Mucosa of stomach (tissue), 1 donor: Measurements from ENCODE around the gene RNASEH2C.
"Not testable (repeated sequence)": the region's sequence is repeated elsewhere in the genome, so short reads cannot be mapped to it uniquely, and the experiment has no call there.

Experiments
- H3K27me3 ChIP-seq: one replicate; pipeline ENCODE4 v1.7.0; 2013; ENCODE audit warnings: mild to moderate bottlenecking, low read length; ENCODE audit not compliant: control insufficient read depth, insufficient read depth
- H3K36me3 ChIP-seq: one replicate; pipeline ENCODE4 v1.7.0; 2013; ENCODE audit warnings: low read length; ENCODE audit not compliant: control insufficient read depth, insufficient read depth
- H3K4me1 ChIP-seq: one replicate; pipeline ENCODE4 v1.7.0; 2013; ENCODE audit warnings: mild to moderate bottlenecking, low read length; ENCODE audit not compliant: control insufficient read depth, insufficient read depth
- H3K4me3 ChIP-seq: one replicate; pipeline ENCODE4 v1.7.0; 2013; ENCODE audit warnings: low read length
- H3K9ac ChIP-seq: one replicate; pipeline ENCODE4 v1.7.0; 2013; ENCODE audit warnings: mild to moderate bottlenecking, low read length, moderate library complexity
- H3K9me3 ChIP-seq: one replicate; pipeline ENCODE4 v1.7.0; 2013; ENCODE audit warnings: mild to moderate bottlenecking, low read length, moderate library complexity; ENCODE audit not compliant: control insufficient read depth
- donor health status: Pancreatic carcinoma.

RNASEH2C gene

GRCh38 chr11:65714433-65714832, 6.2 kb downstream of the RNASEH2C start:
- Histone ChIP-seq H3K4me3 (no peak overlapping the region), H3K4me1 (peaks cover 22% of the 10 kb centered on the region), H3K9ac (no peak overlapping the region), H3K27me3 (no peaks in the 10 kb centered on the region), H3K9me3 (no peaks in the 10 kb centered on the region), H3K36me3 (peaks cover 55% of the 10 kb centered on the region)

GRCh38 chr11:65713212-65713969, 7.2 kb downstream of the RNASEH2C start:
- H3K27me3 ChIP-seq, result no peaks in the 10 kb centered on the region
- no peaks in the 10 kb centered on the region for H3K9me3 ChIP-seq
- no peak overlapping the region for H3K4me3 ChIP-seq
- peak overlapping the region; percentile 80 for H3K9ac ChIP-seq
- peaks cover 45% of the 10 kb centered on the region for H3K36me3 ChIP-seq
- peaks cover 16% of the 10 kb centered on the region for H3K4me1 ChIP-seq

GRCh38 chr11:65712633-65713076, 7.9 kb downstream of the RNASEH2C start:
- H3K4me3 ChIP-seq, result peak overlapping the region; percentile 56
- no peaks in the 10 kb centered on the region for H3K9me3 ChIP-seq
- no peaks in the 10 kb centered on the region for H3K27me3 ChIP-seq
- H3K4me1 ChIP-seq, result peaks cover 16% of the 10 kb centered on the region
- H3K9ac ChIP-seq, result peak overlapping the region; percentile 80
- H3K36me3 ChIP-seq, result peaks cover 38% of the 10 kb centered on the region

- Histone ChIP-seq H3K36me3 (peaks cover 32% of the 10 kb centered on the region), H3K4me1 (peaks cover 16% of the 10 kb centered on the region), H3K27me3 (no peaks in the 10 kb centered on the region), H3K9ac (peak within 1 kb of the TSS; percentile 80), H3K4me3 (peak within 1 kb of the TSS; percentile 56), H3K9me3 (no peaks in the 10 kb centered on the region)
Measured at GRCh38 chr11:65711785-65712632, 8.6 kb downstream of the RNASEH2C start, which contains the start of gene KAT5. Gene KAT5, plus strand, starts transcription at chr11:65712252. Its CDS starts 16 bp downstream, at chr11:65712268.

GRCh38 chr11:65710421-65710820, 10.2 kb downstream of the RNASEH2C start:
- Histone ChIP-seq H3K4me3 (no peak overlapping the region), H3K9ac (no peak overlapping the region), H3K27me3 (no peaks in the 10 kb centered on the region), H3K4me1 (peaks cover 16% of the 10 kb centered on the region), H3K36me3 (peaks cover 23% of the 10 kb centered on the region), H3K9me3 (no peaks in the 10 kb centered on the region)

- Histone ChIP-seq H3K36me3 (peaks cover 17% of the 10 kb centered on the region), H3K9ac (no peak overlapping the region), H3K27me3 (no peaks in the 10 kb centered on the region), H3K9me3 (no peaks in the 10 kb centered on the region), H3K4me3 (no peak overlapping the region), H3K4me1 (peaks cover 16% of the 10 kb centered on the region)
Measured at GRCh38 chr11:65709661-65710060, 10.9 kb downstream of the RNASEH2C start.

GRCh38 chr11:65708451-65708850, 12.1 kb downstream of the RNASEH2C start:
- Histone ChIP-seq H3K36me3 (peaks cover 5% of the 10 kb centered on the region), H3K9ac (no peak overlapping the region), H3K9me3 (no peaks in the 10 kb centered on the region), H3K4me1 (peaks cover 15% of the 10 kb centered on the region), H3K4me3 (no peak overlapping the region), H3K27me3 (no peaks in the 10 kb centered on the region)

GRCh38 chr11:65707002-65707401, 13.6 kb downstream of the RNASEH2C start:
- not testable (repeated sequence) for H3K4me3 ChIP-seq, H3K27me3 ChIP-seq, H3K4me1 ChIP-seq, H3K36me3 ChIP-seq, H3K9me3 ChIP-seq, H3K9ac ChIP-seq

GRCh38 chr11:65706303-65706763, 14.3 kb downstream of the RNASEH2C start:
- not testable (repeated sequence) for H3K36me3 ChIP-seq, H3K4me3 ChIP-seq, H3K4me1 ChIP-seq, H3K27me3 ChIP-seq, H3K9me3 ChIP-seq, H3K9ac ChIP-seq

- Histone ChIP-seq H3K9ac (no peak overlapping the region), H3K4me3 (no peak overlapping the region), H3K4me1 (no peaks in the 10 kb centered on the region), H3K36me3 (no peaks in the 10 kb centered on the region), H3K27me3 (no peaks in the 10 kb centered on the region), H3K9me3 (no peaks in the 10 kb centered on the region)
Measured at GRCh38 chr11:65703846-65704245, 16.8 kb downstream of the RNASEH2C start.

GRCh38 chr11:65701686-65702085, 18.9 kb downstream of the RNASEH2C start:
- no peaks in the 10 kb centered on the region for H3K9me3 ChIP-seq
- H3K9ac ChIP-seq, result no peak overlapping the region
- no peak overlapping the region for H3K4me3 ChIP-seq
- H3K4me1 ChIP-seq, result peaks cover 7% of the 10 kb centered on the region
- H3K36me3 ChIP-seq, result no peaks in the 10 kb centered on the region
- no peaks in the 10 kb centered on the region for H3K27me3 ChIP-seq

GRCh38 chr11:65700399-65700798, 20.2 kb downstream of the RNASEH2C start:
- H3K9ac ChIP-seq, result no peak overlapping the region
- H3K4me1 ChIP-seq, result peaks cover 16% of the 10 kb centered on the region
- H3K4me3 ChIP-seq, result no peak overlapping the region
- no peaks in the 10 kb centered on the region for H3K27me3 ChIP-seq
- no peaks in the 10 kb centered on the region for H3K36me3 ChIP-seq
- no peaks in the 10 kb centered on the region for H3K9me3 ChIP-seq
